ENCODE measurements around the gene ASAP3. TPM values are rescaled to one million over a fixed set of nuclear protein-coding genes. Genes with fewer than 3 reads are reported as not detected.

ASAP3 gene
- total RNA-seq, 1 donor from 2014 or later, result 33.5 TPM

DNA sequence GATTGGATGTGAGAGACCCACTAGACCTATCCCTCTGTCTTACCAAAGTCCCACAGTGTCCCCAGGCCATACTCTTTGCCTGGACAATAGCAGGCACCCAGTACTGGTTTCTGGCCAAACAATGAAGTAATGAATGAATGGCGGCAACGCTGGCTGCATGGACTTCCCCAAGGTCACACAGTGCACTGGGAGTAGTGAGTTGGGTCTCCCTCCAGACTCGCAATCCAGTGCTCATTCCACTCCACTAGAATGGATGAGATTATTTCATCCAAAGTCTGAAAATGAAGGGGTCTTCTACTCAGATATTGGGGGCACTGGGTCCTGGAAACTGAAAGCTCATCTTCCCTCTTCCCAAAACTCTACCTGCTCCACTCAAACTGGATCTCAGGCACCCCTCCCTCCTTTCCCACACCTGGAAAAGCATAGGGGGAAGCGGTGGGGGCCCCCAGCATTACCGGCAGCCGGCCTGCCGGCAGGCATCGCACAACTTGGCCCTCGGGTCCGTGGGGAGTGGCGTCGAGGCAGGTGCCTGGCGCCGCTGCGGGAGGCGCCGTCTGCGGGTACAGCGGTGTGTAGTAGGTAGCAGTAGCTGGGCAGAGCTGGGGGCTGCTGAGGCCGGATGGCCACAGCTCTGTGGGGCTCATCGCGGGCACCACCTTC is 46.2 kb upstream of the ASAP3 start:
- no peak overlapping the region for H3K27ac ChIP-seq (ENCODE audit: low read depth, low read length)
- Mint-ChIP-seq H3K36me3 (ENCODE audit: low read depth, unreplicated experiment) (peaks cover 5% of the 10 kb centered on the region), H3K27me3 (ENCODE audit: low read depth, unreplicated experiment) (peaks cover 50% of the 10 kb centered on the region), H3K27ac (ENCODE audit: unreplicated experiment) (no peak overlapping the region), H3K4me3 (ENCODE audit: unreplicated experiment) (peak overlapping the region; percentile 50), H3K9me3 (ENCODE audit: unreplicated experiment) (no peaks in the 10 kb centered on the region), H3K4me1 (ENCODE audit: low read depth, unreplicated experiment) (no peaks in the 10 kb centered on the region)
- TF ChIP-seq EZH2 (IDR thresholded peaks at IDR 0.05; ENCODE audit: insufficient read depth, low read length), result no peak
- TF ChIP-seq, protein P1, sequence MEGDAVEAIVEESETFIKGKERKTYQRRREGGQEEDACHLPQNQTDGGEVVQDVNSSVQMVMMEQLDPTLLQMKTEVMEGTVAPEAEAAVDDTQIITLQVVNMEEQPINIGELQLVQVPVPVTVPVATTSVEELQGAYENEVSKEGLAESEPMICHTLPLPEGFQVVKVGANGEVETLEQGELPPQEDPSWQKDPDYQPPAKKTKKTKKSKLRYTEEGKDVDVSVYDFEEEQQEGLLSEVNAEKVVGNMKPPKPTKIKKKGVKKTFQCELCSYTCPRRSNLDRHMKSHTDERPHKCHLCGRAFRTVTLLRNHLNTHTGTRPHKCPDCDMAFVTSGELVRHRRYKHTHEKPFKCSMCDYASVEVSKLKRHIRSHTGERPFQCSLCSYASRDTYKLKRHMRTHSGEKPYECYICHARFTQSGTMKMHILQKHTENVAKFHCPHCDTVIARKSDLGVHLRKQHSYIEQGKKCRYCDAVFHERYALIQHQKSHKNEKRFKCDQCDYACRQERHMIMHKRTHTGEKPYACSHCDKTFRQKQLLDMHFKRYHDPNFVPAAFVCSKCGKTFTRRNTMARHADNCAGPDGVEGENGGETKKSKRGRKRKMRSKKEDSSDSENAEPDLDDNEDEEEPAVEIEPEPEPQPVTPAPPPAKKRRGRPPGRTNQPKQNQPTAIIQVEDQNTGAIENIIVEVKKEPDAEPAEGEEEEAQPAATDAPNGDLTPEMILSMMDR (IDR thresholded peaks at IDR 0.05; ENCODE audit: insufficient read depth, low read depth, low read length), result no peak
- H3K9me3 ChIP-seq (ENCODE audit: insufficient read depth, low read depth, low read length), result no peaks in the 10 kb centered on the region
- H3K36me3 ChIP-seq (ENCODE audit: insufficient read depth, low read length), result no peaks in the 10 kb centered on the region
- DNase-seq (ENCODE audit: low read depth) (no peak), FAIRE-seq (no peak)
- H4K20me1 ChIP-seq (ENCODE audit: insufficient read depth, low read length), result no peaks in the 10 kb centered on the region
- H3K4me2 ChIP-seq (ENCODE audit: low read length), result peak overlapping the region; percentile 88
- H3K27me3 ChIP-seq (ENCODE audit: insufficient read depth, low read length), result peaks cover 3% of the 10 kb centered on the region
- H3K4me3 ChIP-seq (ENCODE audit: insufficient read depth, low read depth, low read length), result peak overlapping the region; percentile 53
- no peaks in the 10 kb centered on the region for H3K79me2 ChIP-seq (ENCODE audit: insufficient read depth, low read length)
- H3K9ac ChIP-seq (ENCODE audit: low read length), result peak overlapping the region; percentile 52
- H2AFZ ChIP-seq (ENCODE audit: low read depth, low read length), result peak overlapping the region; percentile 79
- peaks cover 9% of the 10 kb centered on the region for H3K4me1 ChIP-seq (ENCODE audit: insufficient read depth, low read length)

DNA sequence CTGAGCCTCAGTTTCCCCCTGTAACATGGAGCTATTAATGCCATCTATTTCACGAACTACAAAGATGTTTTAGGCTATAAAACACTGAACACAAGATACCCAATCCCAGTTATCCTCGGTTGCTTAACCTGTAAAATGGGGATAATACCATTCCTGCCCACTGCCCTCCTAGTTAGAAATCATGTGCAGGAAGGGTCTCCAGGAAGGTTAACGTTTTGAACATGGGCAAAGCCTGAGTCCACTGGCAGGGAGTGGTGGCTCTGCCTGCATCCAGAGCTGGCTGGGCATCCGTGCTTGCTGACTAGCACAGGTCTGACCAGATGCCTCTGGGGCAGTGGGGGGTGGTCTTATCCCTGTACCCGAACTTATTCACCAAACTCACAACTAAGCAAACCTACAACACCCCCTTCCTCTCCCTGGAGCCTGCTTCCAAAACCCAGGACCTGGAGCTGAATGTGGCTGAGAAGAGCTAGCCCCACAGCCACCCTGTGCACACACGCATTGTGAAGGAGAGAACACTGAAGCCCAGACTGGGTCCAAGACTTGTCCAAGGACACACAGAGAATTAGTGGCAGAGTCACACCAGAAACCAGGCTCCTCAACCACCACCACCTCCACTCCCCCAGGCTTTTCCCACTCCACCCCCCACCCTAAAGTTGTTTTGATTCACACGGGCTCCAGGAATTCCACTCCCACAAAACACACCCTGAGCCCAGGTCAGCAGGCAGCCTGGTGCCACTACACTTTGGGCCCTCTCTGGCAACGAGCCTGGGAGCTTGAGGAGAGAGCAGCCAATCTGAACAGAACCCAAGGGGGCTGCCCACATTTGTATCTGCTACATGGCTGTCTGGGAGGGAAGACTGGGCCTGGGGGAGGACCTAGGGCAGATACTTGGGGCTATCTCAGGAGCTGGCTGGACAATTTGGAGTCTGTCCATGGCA is 45.4 kb upstream of the ASAP3 start:
- no peak for FAIRE-seq
- peaks cover 50% of the 10 kb centered on the region for H3K27me3 Mint-ChIP-seq (ENCODE audit: low read depth, unreplicated experiment)
- no peak overlapping the region for H3K27ac ChIP-seq (ENCODE audit: low read depth, low read length)

More for the DNA sequence above, 45.4 kb upstream of the ASAP3 start:
- no peak overlapping the region for H2AFZ ChIP-seq (ENCODE audit: low read depth, low read length)
- Mint-ChIP-seq H3K27ac (ENCODE audit: unreplicated experiment) (peak overlapping the region; percentile 53), H3K4me1 (ENCODE audit: low read depth, unreplicated experiment) (no peaks in the 10 kb centered on the region), H3K4me3 (ENCODE audit: unreplicated experiment) (peak overlapping the region; percentile 50), H3K36me3 (ENCODE audit: low read depth, unreplicated experiment) (peaks cover 5% of the 10 kb centered on the region), H3K9me3 (ENCODE audit: unreplicated experiment) (no peaks in the 10 kb centered on the region)
- no peaks in the 10 kb centered on the region for H3K9me3 ChIP-seq (ENCODE audit: insufficient read depth, low read depth, low read length)
- no peak for DNase-seq (ENCODE audit: low read depth)
- peaks cover 9% of the 10 kb centered on the region for H3K4me1 ChIP-seq (ENCODE audit: insufficient read depth, low read length)
- H3K36me3 ChIP-seq (ENCODE audit: insufficient read depth, low read length), result no peaks in the 10 kb centered on the region
- H4K20me1 ChIP-seq (ENCODE audit: insufficient read depth, low read length), result no peaks in the 10 kb centered on the region
- no peaks in the 10 kb centered on the region for H3K79me2 ChIP-seq (ENCODE audit: insufficient read depth, low read length)
- H3K4me3 ChIP-seq (ENCODE audit: insufficient read depth, low read depth, low read length), result no peak overlapping the region
- TF ChIP-seq EZH2 (IDR thresholded peaks at IDR 0.05; ENCODE audit: insufficient read depth, low read length), result no peak
- TF ChIP-seq, protein P1 (IDR thresholded peaks at IDR 0.05; ENCODE audit: insufficient read depth, low read depth, low read length), result no peak
- peaks cover 3% of the 10 kb centered on the region for H3K27me3 ChIP-seq (ENCODE audit: insufficient read depth, low read length)
- peak overlapping the region; percentile 88 for H3K4me2 ChIP-seq (ENCODE audit: low read length)
- H3K9ac ChIP-seq (ENCODE audit: low read length), result no peak overlapping the region
